ENCODE data around the gene BRD1. TPM values are rescaled to one million over a fixed set of nuclear protein-coding genes. Genes with fewer than 3 reads are reported as not detected.
"Not testable (repeated sequence)": the region's sequence is repeated elsewhere in the genome, so short reads cannot be mapped to it uniquely, and the experiment has no call there.

The BRD1 gene
- total RNA-seq, 2 experiments from 2014 or later, result 26.0 to 27.0 TPM

- H3K9me3 Mint-ChIP-seq, result peaks cover 10% of the 10 kb centered on the region
- peaks cover 17% of the 10 kb centered on the region for H3K4me1 Mint-ChIP-seq (ENCODE audit: low read depth)
- H3K4me3 Mint-ChIP-seq, result no peak overlapping the region
- no peak for DNase-seq
- H3K27ac Mint-ChIP-seq, result no peak overlapping the region
- H3K27me3 Mint-ChIP-seq (ENCODE audit: low read depth), result no peaks in the 10 kb centered on the region
- H3K36me3 Mint-ChIP-seq (ENCODE audit: low read depth), result peaks cover 2% of the 10 kb centered on the region
- CTCF ChIA-PET, result no interaction called here
- intact Hi-C loops (cut with micrococcal nuclease), result no loop called here
Measured at GRCh38 chr22:49763138-49763537, 64.5 kb downstream of the BRD1 start.

- H3K27me3 Mint-ChIP-seq (ENCODE audit: low read depth); intact Hi-C loops (cut with micrococcal nuclease); H3K4me3 Mint-ChIP-seq; H3K9me3 Mint-ChIP-seq; H3K27ac Mint-ChIP-seq; DNase-seq; H3K36me3 Mint-ChIP-seq (ENCODE audit: low read depth); CTCF ChIA-PET: not testable (repeated sequence)
- peaks cover 15% of the 10 kb centered on the region for H3K4me1 Mint-ChIP-seq (ENCODE audit: low read depth)
Measured at GRCh38 chr22:49762571-49762970, 65.1 kb downstream of the BRD1 start.

GRCh38 chr22:49761836-49762235, 65.8 kb downstream of the BRD1 start:
- DNase-seq, result no peak
- CTCF ChIA-PET, result interaction anchor here (0.7 kb wide), 1 partner anchor 60 kb away, joined by 3 read pairs; no protein-coding TSS in a partner anchor
- H3K27me3 Mint-ChIP-seq (ENCODE audit: low read depth), result no peaks in the 10 kb centered on the region
- no peak overlapping the region for H3K27ac Mint-ChIP-seq
- H3K4me1 Mint-ChIP-seq (ENCODE audit: low read depth), result peaks cover 13% of the 10 kb centered on the region
- H3K9me3 Mint-ChIP-seq, result peaks cover 5% of the 10 kb centered on the region
- no peaks in the 10 kb centered on the region for H3K36me3 Mint-ChIP-seq (ENCODE audit: low read depth)
- no peak overlapping the region for H3K4me3 Mint-ChIP-seq
- intact Hi-C loops (cut with micrococcal nuclease), result no loop called here

- Mint-ChIP-seq H3K4me3 (no peak overlapping the region), H3K4me1 (ENCODE audit: low read depth) (peaks cover 13% of the 10 kb centered on the region), H3K27me3 (ENCODE audit: low read depth) (no peaks in the 10 kb centered on the region), H3K9me3 (no peaks in the 10 kb centered on the region), H3K27ac (no peak overlapping the region), H3K36me3 (ENCODE audit: low read depth) (no peaks in the 10 kb centered on the region)
- DNase-seq, result no peak
- intact Hi-C loops (cut with micrococcal nuclease), result no loop called here
- CTCF ChIA-PET, result interaction anchor here (0.7 to 1.7 kb wide), 2 partner anchors 61 to 270 kb away, joined by 3 read pairs; no protein-coding TSS in a partner anchor
Measured at GRCh38 chr22:49760630-49761571, 66.8 kb downstream of the BRD1 start.

GRCh38 chr22:49760280-49760629, 67.4 kb downstream of the BRD1 start:
- H3K27me3 Mint-ChIP-seq (ENCODE audit: low read depth), result no peaks in the 10 kb centered on the region
- H3K36me3 Mint-ChIP-seq (ENCODE audit: low read depth), result no peaks in the 10 kb centered on the region
- no peak overlapping the region for H3K4me3 Mint-ChIP-seq
- H3K9me3 Mint-ChIP-seq, result no peaks in the 10 kb centered on the region
- intact Hi-C loops (cut with micrococcal nuclease), result no loop called here
- H3K27ac Mint-ChIP-seq, result no peak overlapping the region
- H3K4me1 Mint-ChIP-seq (ENCODE audit: low read depth), result peaks cover 13% of the 10 kb centered on the region
- DNase-seq, result no peak
- CTCF ChIA-PET, result interaction anchor here (1.7 kb wide), 1 partner anchor 270 kb away, joined by 3 read pairs; no protein-coding TSS in a partner anchor

- intact Hi-C loops (cut with micrococcal nuclease), result no loop called here
- CTCF ChIA-PET, result no interaction called here
- no peak for DNase-seq
- no peaks in the 10 kb centered on the region for H3K27me3 Mint-ChIP-seq (ENCODE audit: low read depth)
- no peaks in the 10 kb centered on the region for H3K36me3 Mint-ChIP-seq (ENCODE audit: low read depth)
- H3K4me1 Mint-ChIP-seq (ENCODE audit: low read depth), result peaks cover 8% of the 10 kb centered on the region
- H3K27ac Mint-ChIP-seq, result no peak overlapping the region
- H3K9me3 Mint-ChIP-seq, result no peaks in the 10 kb centered on the region
- no peak overlapping the region for H3K4me3 Mint-ChIP-seq
Measured at GRCh38 chr22:49756676-49757075, 71.0 kb downstream of the BRD1 start.

- Mint-ChIP-seq H3K27me3 (ENCODE audit: low read depth) (no peaks in the 10 kb centered on the region), H3K4me1 (ENCODE audit: low read depth) (peaks cover 6% of the 10 kb centered on the region), H3K9me3 (no peaks in the 10 kb centered on the region), H3K4me3 (no peak overlapping the region), H3K27ac (no peak overlapping the region), H3K36me3 (ENCODE audit: low read depth) (no peaks in the 10 kb centered on the region)
- intact Hi-C loops (cut with micrococcal nuclease), result no loop called here
- DNase-seq, result no peak
- CTCF ChIA-PET, result no interaction called here
Measured at GRCh38 chr22:49756201-49756600, 71.5 kb downstream of the BRD1 start.

- CTCF ChIA-PET, result no interaction called here
- no peak overlapping the region for H3K4me3 Mint-ChIP-seq
- no peak overlapping the region for H3K27ac Mint-ChIP-seq
- DNase-seq, result no peak
- no peaks in the 10 kb centered on the region for H3K36me3 Mint-ChIP-seq (ENCODE audit: low read depth)
- no peaks in the 10 kb centered on the region for H3K9me3 Mint-ChIP-seq
- H3K4me1 Mint-ChIP-seq (ENCODE audit: low read depth), result peaks cover under 1% of the 10 kb centered on the region
- no peaks in the 10 kb centered on the region for H3K27me3 Mint-ChIP-seq (ENCODE audit: low read depth)
- intact Hi-C loops (cut with micrococcal nuclease), result no loop called here
Measured at GRCh38 chr22:49755631-49756001, 72.1 kb downstream of the BRD1 start.

- Mint-ChIP-seq H3K4me3 (no peak overlapping the region), H3K4me1 (ENCODE audit: low read depth) (no peaks in the 10 kb centered on the region), H3K9me3 (no peaks in the 10 kb centered on the region), H3K27me3 (ENCODE audit: low read depth) (no peaks in the 10 kb centered on the region), H3K27ac (no peak overlapping the region), H3K36me3 (ENCODE audit: low read depth) (no peaks in the 10 kb centered on the region)
- intact Hi-C loops (cut with micrococcal nuclease), result no loop called here
- no peak for DNase-seq
- CTCF ChIA-PET, result interaction anchor here (1.7 kb wide), 1 partner anchor 13 kb away, joined by 5 read pairs; no protein-coding TSS in a partner anchor
Measured at GRCh38 chr22:49754696-49755630, 72.7 kb downstream of the BRD1 start.

- H3K4me3 Mint-ChIP-seq, result no peak overlapping the region
- H3K36me3 Mint-ChIP-seq (ENCODE audit: low read depth), result no peaks in the 10 kb centered on the region
Measured at GRCh38 chr22:49753961-49754695, 73.5 kb downstream of the BRD1 start.

GRCh38 chr22:49753276-49753890, 74.3 kb downstream of the BRD1 start:
- H3K27me3 Mint-ChIP-seq (ENCODE audit: low read depth), result no peaks in the 10 kb centered on the region
- intact Hi-C loops (cut with micrococcal nuclease), result no loop called here

More at GRCh38 chr22:49753961-49754695, 73.5 kb downstream of the BRD1 start:
- intact Hi-C loops (cut with micrococcal nuclease), result no loop called here
- H3K9me3 Mint-ChIP-seq, result no peaks in the 10 kb centered on the region
- DNase-seq, result no peak
- no peak overlapping the region for H3K27ac Mint-ChIP-seq
- H3K4me1 Mint-ChIP-seq (ENCODE audit: low read depth), result no peaks in the 10 kb centered on the region
- CTCF ChIA-PET, result interaction anchor here (0.6 to 1.7 kb wide), 2 partner anchors 13 to 102 kb away, joined by 3 to 5 read pairs; no protein-coding TSS in a partner anchor
- no peaks in the 10 kb centered on the region for H3K27me3 Mint-ChIP-seq (ENCODE audit: low read depth)

More at GRCh38 chr22:49753276-49753890, 74.3 kb downstream of the BRD1 start:
- Mint-ChIP-seq H3K4me1 (ENCODE audit: low read depth) (no peaks in the 10 kb centered on the region), H3K27ac (no peak overlapping the region), H3K36me3 (ENCODE audit: low read depth) (no peaks in the 10 kb centered on the region), H3K4me3 (no peak overlapping the region), H3K9me3 (no peaks in the 10 kb centered on the region)
- CTCF ChIA-PET, result interaction anchor here (0.6 to 1.7 kb wide), 3 partner anchors 14 to 102 kb away, joined by 3 to 5 read pairs (median 5); no protein-coding TSS in a partner anchor
- DNase-seq, result no peak

All from activated naive CD4-positive, alpha-beta T cell treated with anti-CD3 and anti-CD28 coated beads for 36 hours (primary cell).